SJSA1 (cell line): ENCODE results near the gene HNRNPDL. TPM values are rescaled to one million over a fixed set of nuclear protein-coding genes. Genes with fewer than 3 reads are reported as not detected.
"Not testable (repeated sequence)": the region's sequence is repeated elsewhere in the genome, so short reads cannot be mapped to it uniquely, and the experiment has no call there.

Experiments
- DNase-seq, 2 experiments: peaks; one replicate each; pipeline ENCODE4 v3.0.0-alpha.2; 2015 to 2020; ENCODE audit warnings: low spot score in 2 of 2, low read depth in 1 of 2
- H3K27ac ChIP-seq: fragments of 250-450 bp; sonication (Bioruptor Pico); 2 replicates; pipeline ENCODE4 v1.5.1; 2020; ENCODE audit warnings: mild to moderate bottlenecking, moderate library complexity
- H3K27me3 ChIP-seq: fragments of 250-450 bp; sonication (Bioruptor Pico); replicated peaks from 2 replicates; pipeline ENCODE4 v1.5.1; 2020; ENCODE audit warnings: mild to moderate bottlenecking, moderate library complexity
- H3K36me3 ChIP-seq: fragments of 250-450 bp; sonication (Bioruptor Pico); 2 replicates; pipeline ENCODE4 v1.5.1; 2020; ENCODE audit warnings: mild to moderate bottlenecking
- H3K4me1 ChIP-seq: fragments of 250-450 bp; sonication (Bioruptor Pico); replicated peaks from 2 replicates; pipeline ENCODE4 v1.6.1; 2021; ENCODE audit warnings: mild to moderate bottlenecking
- H3K4me3 ChIP-seq: fragments of 250-450 bp; sonication (Bioruptor Pico); 2 replicates; pipeline ENCODE4 v1.5.1; 2020; ENCODE audit warnings: mild to moderate bottlenecking
- H3K9me3 ChIP-seq: fragments of 250-450 bp; sonication (Bioruptor Pico); replicated peaks from 2 replicates; pipeline ENCODE4 v1.5.1; 2020; ENCODE audit warnings: mild to moderate bottlenecking
- total RNA-seq: library from RNA; depleted of rRNA; stranded (reverse); fragments of >200 nt; shearing (Covaris generic); gene quantifications from 2 replicates; pipeline ENCODE4 v1.2.3, GENCODE V29; 2014

Gene HNRNPDL
- total RNA-seq, 1 experiment from 2014 or later, result 320 TPM

GRCh38 chr4:82390061-82390460, 40.2 kb downstream of the HNRNPDL start:
- not testable (repeated sequence) for H3K27ac ChIP-seq, DNase-seq, H3K4me3 ChIP-seq, H3K9me3 ChIP-seq, H3K36me3 ChIP-seq, H3K27me3 ChIP-seq, H3K4me1 ChIP-seq

DNA sequence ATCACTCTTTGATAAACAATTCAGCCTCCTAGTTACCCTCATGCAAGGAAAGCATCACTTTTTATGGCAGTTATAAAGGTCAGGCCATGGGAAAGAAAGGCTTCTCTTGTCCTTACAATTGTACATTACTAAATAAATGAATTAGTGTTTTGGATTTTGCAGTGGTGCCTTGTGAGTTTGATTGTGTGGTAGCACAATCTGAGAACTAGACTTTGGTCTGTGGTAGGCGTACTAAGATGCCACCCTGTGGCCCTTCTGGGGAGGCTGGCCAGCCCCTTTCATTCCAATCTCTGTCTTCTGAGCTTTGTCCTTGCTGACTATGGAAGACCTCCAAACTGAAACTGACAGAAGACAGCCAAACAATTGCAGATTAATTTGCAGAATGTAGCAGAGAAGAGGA, 41.9 kb downstream of the HNRNPDL start:
- Histone ChIP-seq H3K4me3 (no peak overlapping the region), H3K27ac (no peak overlapping the region), H3K9me3 (peaks cover 4% of the 10 kb centered on the region; the same call in 1 of the 2 replicates), H3K4me1 (no peaks in the 10 kb centered on the region), H3K27me3 (no peaks in the 10 kb centered on the region), H3K36me3 (no peaks in the 10 kb centered on the region)
- no peak for DNase-seq

DNA sequence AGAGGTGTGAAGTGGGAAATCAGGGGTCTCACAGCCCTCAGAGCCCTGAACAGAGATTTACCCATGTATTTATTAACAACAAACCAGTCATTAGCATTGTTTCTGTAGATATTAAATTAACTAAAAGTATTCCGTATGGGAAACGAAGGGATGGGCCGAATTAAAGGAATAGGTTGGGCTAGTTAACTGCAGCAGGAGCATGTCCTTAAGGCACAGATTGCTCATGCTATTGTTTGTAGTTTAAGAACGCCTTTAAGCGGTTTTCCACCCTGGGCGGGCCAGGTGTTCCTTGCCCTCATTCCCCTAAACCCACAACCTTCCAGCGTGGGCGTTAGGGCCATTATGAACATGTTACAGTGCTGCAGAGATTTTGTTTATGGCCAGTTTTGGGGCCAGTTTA, 44.0 kb downstream of the HNRNPDL start:
- not testable (repeated sequence) for H3K4me1 ChIP-seq, H3K4me3 ChIP-seq, H3K27ac ChIP-seq, DNase-seq, H3K9me3 ChIP-seq, H3K27me3 ChIP-seq, H3K36me3 ChIP-seq

DNA sequence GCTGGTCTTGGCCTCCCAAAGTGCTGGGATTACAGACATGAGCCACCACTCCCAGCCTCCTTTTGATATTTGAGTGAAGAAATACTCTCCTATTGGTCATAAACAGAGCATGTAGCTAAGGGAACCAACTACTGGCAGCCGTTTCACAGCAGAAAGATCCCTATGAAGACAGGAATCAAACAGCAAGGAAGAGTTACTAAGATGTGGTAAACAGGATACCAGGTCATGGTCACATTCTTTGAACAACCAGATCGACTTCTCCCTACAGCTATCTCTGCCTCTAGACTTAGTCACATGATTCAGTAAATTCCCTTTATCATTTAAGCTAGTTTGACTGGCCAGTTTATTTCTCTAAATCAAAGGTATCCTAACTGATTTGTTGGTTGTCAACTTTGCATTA, 47.5 kb downstream of the HNRNPDL start:
- H3K9me3 ChIP-seq, result peaks cover 4% of the 10 kb centered on the region; the same call in 1 of the 2 replicates
- DNase-seq, result no peak

DNA sequence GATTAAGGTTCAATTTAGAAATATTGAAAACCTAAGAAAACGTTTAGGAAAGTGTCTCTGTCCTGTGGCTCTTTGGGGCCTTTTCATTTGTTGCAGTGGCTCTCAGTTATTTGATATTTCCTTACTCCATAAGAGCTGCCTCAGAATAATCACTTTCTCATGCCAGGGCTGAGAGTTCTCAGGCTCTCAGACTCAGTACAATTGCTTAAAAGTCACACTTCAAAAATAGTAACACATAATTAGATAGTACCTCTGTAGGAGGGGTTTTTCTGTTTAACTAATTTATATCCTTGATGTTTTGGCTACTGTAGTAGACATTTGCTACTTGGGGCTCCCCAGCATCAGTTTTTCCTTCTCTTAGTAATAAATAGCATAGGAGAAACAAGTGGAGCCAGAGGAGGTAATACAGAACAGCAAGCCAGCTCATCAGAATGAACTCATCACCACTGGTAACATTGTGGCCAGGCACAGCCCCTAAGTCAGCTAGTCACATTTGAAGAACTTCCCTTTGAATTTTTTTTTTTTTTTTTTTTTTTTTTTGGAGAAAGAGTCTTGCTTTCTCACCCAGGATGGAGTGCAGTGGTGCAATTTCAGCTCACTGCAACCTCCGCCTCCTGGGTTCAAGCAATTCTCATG, 48.5 kb downstream of the HNRNPDL start:
- H3K4me3 ChIP-seq, result no peak overlapping the region
- H3K9me3 ChIP-seq, result peaks cover 4% of the 10 kb centered on the region; the same call in 1 of the 2 replicates
- H3K27me3 ChIP-seq, result no peaks in the 10 kb centered on the region
- H3K4me1 ChIP-seq, result no peaks in the 10 kb centered on the region
- no peak for DNase-seq
- H3K36me3 ChIP-seq, result no peaks in the 10 kb centered on the region
- H3K27ac ChIP-seq, result no peak overlapping the region

More for the DNA sequence above, 47.5 kb downstream of the HNRNPDL start:
- Histone ChIP-seq H3K4me1 (no peaks in the 10 kb centered on the region), H3K27me3 (no peaks in the 10 kb centered on the region), H3K4me3 (no peak overlapping the region), H3K36me3 (no peaks in the 10 kb centered on the region), H3K27ac (no peak overlapping the region)

GRCh38 chr4:82381235-82381634, 49.0 kb downstream of the HNRNPDL start:
- Histone ChIP-seq H3K27me3 (no peaks in the 10 kb centered on the region), H3K4me3 (no peak overlapping the region), H3K36me3 (no peaks in the 10 kb centered on the region; the same call in 1 of the 2 replicates), H3K4me1 (no peaks in the 10 kb centered on the region; the same call in 1 of the 2 replicates), H3K9me3 (peaks cover 4% of the 10 kb centered on the region; the same call in 1 of the 2 replicates), H3K27ac (no peak overlapping the region)
- no peak for DNase-seq

DNA sequence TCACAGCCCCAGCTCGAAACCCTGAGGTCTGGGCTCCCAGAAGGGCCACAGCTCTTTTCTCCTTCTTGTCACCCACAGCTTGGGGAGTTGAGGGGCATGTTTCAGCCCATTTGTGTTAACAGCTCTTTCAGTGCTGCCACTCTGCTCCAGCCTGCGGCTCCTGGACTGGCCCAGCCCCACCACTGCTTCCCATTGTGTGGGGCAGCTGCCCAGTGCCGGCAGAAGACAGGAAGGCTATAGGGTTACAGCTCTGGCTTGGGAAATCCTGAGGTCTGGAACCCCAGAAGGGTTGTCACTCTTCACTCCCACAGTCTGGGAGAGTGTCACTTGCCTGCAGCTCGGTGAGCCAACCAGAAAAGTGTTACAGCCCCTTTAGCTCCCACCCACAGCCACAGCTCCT, 49.4 kb downstream of the HNRNPDL start:
- no peak for DNase-seq
- no peaks in the 10 kb centered on the region; the same call in 1 of the 2 replicates for H3K36me3 ChIP-seq
- peaks cover 2% of the 10 kb centered on the region; the same call in 1 of the 2 replicates for H3K9me3 ChIP-seq
- H3K4me1 ChIP-seq, result no peaks in the 10 kb centered on the region; the same call in 1 of the 2 replicates
- no peak overlapping the region for H3K4me3 ChIP-seq
- H3K27me3 ChIP-seq, result no peaks in the 10 kb centered on the region
- H3K27ac ChIP-seq, result no peak overlapping the region

DNA sequence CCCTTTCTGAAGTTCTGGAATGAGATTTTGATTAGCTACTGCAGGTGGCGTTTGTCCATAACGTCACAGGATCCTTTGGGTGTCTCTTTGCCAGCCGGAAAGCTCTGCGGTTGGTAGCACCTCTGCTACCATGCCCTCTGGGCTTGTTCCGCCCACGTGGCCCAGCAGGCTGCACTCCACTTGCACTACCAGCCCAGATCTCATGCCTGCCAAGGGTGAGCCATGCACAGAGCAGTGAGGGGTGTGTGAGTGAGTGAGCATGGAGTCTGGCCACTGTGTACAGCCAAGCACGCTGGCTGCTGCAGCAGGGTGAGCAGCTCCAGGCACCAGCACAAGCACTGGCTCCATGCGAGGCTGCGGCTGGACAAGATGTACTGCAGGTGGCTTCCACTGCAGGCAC, 49.9 kb downstream of the HNRNPDL start:
- H3K27ac ChIP-seq, result no peak overlapping the region
- H3K4me3 ChIP-seq, result no peak overlapping the region
- no peak for DNase-seq
- no peaks in the 10 kb centered on the region; the same call in 1 of the 2 replicates for H3K36me3 ChIP-seq
- no peaks in the 10 kb centered on the region for H3K9me3 ChIP-seq
- no peaks in the 10 kb centered on the region for H3K27me3 ChIP-seq
- no peaks in the 10 kb centered on the region; the same call in 1 of the 2 replicates for H3K4me1 ChIP-seq

- Histone ChIP-seq H3K4me3 (no peak overlapping the region), H3K4me1 (peaks cover 1% of the 10 kb centered on the region)
- DNase-seq, result no peak
These were observed 54.2 kb downstream of the HNRNPDL start for GRCh38 chr4:82376109-82376508.

DNA sequence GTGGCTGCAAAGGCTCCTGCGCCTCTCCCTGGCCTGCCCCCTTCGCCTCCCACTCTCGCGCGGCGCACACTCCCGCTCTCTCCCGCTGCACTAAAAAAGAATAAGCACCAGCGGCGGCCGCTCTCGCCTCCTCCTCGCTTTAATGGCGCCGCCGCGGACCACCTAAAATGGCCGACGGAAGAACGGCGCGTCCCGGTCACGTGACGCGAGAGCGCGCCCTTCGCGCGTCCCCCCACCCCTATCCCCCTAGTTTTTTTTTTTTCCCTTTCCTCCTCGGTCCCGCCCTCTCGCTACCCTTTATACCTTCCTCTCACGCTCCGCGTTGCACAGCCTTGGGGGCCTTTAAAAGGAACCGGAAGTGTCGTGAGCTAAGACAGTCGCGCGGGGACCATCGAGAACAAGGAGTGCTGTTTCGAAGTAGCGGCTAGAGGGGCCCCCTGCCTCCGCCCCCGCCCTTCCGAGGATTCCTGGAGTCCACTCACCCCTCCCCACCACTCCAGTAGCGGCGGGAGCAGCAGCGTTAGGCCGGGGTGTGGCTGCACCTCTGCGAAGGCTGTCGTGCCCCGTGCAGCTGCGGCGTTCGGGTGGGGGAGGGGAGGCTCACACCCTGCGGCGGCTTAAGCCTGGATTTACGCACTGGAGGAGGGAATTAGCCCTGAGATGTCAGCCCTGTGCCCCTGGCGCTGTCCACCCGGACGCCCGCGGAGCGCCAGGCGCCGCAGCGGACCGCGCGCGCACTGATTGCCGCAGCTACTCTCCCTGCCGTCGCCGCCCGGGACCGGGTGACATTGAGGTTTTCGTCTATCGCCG, 56.2 kb downstream of the HNRNPDL start, which contains the start of gene HNRNPD:
TSS of gene HNRNPD (minus strand) at position 176 of the 810 bp plus-strand sequence. CDS start 313 bp downstream, outside the sequence.
- H3K36me3 ChIP-seq, result peaks cover 46% of the 10 kb centered on the region
- peak; percentile 99 for DNase-seq
- H3K27me3 ChIP-seq, result no peaks in the 10 kb centered on the region
- H3K27ac ChIP-seq, result peak within 1 kb of the TSS; percentile 99
- H3K9me3 ChIP-seq, result no peaks in the 10 kb centered on the region
- H3K4me1 ChIP-seq, result peaks cover 9% of the 10 kb centered on the region
- H3K4me3 ChIP-seq, result peak within 1 kb of the TSS; percentile 99

More at GRCh38 chr4:82376109-82376508, 54.2 kb downstream of the HNRNPDL start:
- H3K36me3 ChIP-seq, result peaks cover 27% of the 10 kb centered on the region
- H3K27ac ChIP-seq, result no peak overlapping the region
- H3K27me3 ChIP-seq, result no peaks in the 10 kb centered on the region
- H3K9me3 ChIP-seq, result no peaks in the 10 kb centered on the region

DNA sequence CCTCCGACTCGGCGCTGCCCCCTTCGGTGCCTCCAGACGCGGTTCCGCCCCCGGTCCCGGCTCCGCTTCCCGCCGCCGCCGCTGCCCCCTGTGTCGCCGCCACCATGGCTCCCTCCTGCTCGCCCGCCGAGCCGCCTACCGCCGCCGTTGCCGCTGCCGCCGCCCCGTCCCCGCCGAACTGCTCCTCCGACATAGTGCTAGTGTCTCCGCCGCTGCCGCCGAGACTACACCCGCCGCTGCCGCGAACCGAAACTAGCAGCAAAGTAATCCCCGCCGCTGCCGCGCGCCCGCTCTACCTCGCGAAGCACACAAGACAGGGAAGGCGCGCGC, 56.8 kb downstream of the HNRNPDL start:
- DNase-seq, result no peak
- Histone ChIP-seq H3K36me3 (peaks cover 52% of the 10 kb centered on the region), H3K27ac (peak overlapping the region; percentile 99), H3K4me3 (peak overlapping the region; percentile 99), H3K9me3 (no peaks in the 10 kb centered on the region), H3K27me3 (no peaks in the 10 kb centered on the region), H3K4me1 (peaks cover 12% of the 10 kb centered on the region)
